K562 (cell line): ENCODE results near the gene PLCB3. TPM values are rescaled to one million over a fixed set of nuclear protein-coding genes. Genes with fewer than 3 reads are reported as not detected.

Experiments
- CHD1 ChIP-seq: fragments of 200-600 bp; sonication (generic); IDR thresholded peaks from one replicate; pipeline ENCODE4 v1.6.1; 2012; ENCODE audit warnings: mild to moderate bottlenecking, moderate library complexity, low read length, inconsistent platforms
- CHD4 ChIP-seq: fragments of 200-600 bp; sonication (generic); IDR thresholded peaks from 3 replicates; pipeline ENCODE4 v1.6.1; 2012; ENCODE audit warnings: low read depth, mild to moderate bottlenecking, mixed read lengths, low read length, inconsistent platforms; ENCODE audit not compliant: insufficient read depth, insufficient replicate concordance, poor library complexity, severe bottlenecking
- CTCF ChIP-seq, 3 experiments: IDR thresholded peaks in 2 of 3; conservative IDR thresholded peaks in 1 of 3; 2 replicates each; pipeline ENCODE4 v1.5.1; 2011 to 2012; ENCODE audit warnings: low read length in 3 of 3, mild to moderate bottlenecking in 3 of 3, control low read depth in 2 of 3, improper control_type of control experiment in 1 of 3, inconsistent platforms in 1 of 3, low read depth in 1 of 3, mixed read lengths in 1 of 3, moderate library complexity in 1 of 3; ENCODE audit not compliant: insufficient read depth in 2 of 3
- HOMEZ ChIP-seq: fragments of 250-450 bp; sonication (Bioruptor Pico); IDR thresholded peaks from 2 replicates; pipeline ENCODE4 v1.4.0; 2020; ENCODE audit warnings: mild to moderate bottlenecking, moderate library complexity
- NCOA6 ChIP-seq: fragments of 450-650 bp; IDR thresholded peaks from 2 replicates; pipeline ENCODE4 v1.6.1; 2017; ENCODE audit warnings: mild to moderate bottlenecking
- NR4A1 ChIP-seq, 2 experiments: fragments of 250-450 bp in 1 of 2; fragments of 450-650 bp in 1 of 2; sonication (Bioruptor Pico) in 1 of 2; IDR thresholded peaks; 2 replicates each; pipeline versions ENCODE4 v1.4.0 to v1.6.1; 2016 to 2020; ENCODE audit warnings: mild to moderate bottlenecking in 2 of 2, missing compliant biosample characterization in 1 of 2, missing genetic modification characterization in 1 of 2, moderate library complexity in 1 of 2
- RBM25 ChIP-seq: fragments of 200-400 bp; formaldehyde crosslinking; IDR thresholded peaks from 2 replicates; pipeline ENCODE4 v1.6.1; 2018; ENCODE audit warnings: low read length, low read depth, moderate library complexity; ENCODE audit not compliant: severe bottlenecking
- SOX6 ChIP-seq: fragments of 450-650 bp; IDR thresholded peaks from 2 replicates; pipeline ENCODE4 v1.6.1; 2014; ENCODE audit warnings: mild to moderate bottlenecking
- SREBF2 ChIP-seq: sonication (generic); formaldehyde crosslinking; IDR thresholded peaks from 2 replicates; pipeline ENCODE4 v1.4.0; 2020; ENCODE audit warnings: mild to moderate bottlenecking, missing genetic modification reagents
- ZBTB2 ChIP-seq: fragments of 450-650 bp; IDR thresholded peaks from 2 replicates; pipeline ENCODE4 v1.6.1; 2016; ENCODE audit warnings: antibody characterized with exemption
- ZNF318 ChIP-seq, 2 experiments: fragments of 450-650 bp; IDR thresholded peaks; 2 replicates each; pipeline ENCODE4 v1.6.1; 2016; ENCODE audit warnings: mild to moderate bottlenecking in 2 of 2, borderline replicate concordance in 1 of 2, low read depth in 1 of 2, moderate library complexity in 1 of 2
- polyA plus RNA-seq, 8 experiments: library from polyadenylated mRNA; depleted of rRNA in 4 of 8; stranded (reverse) in 5 of 8; unstranded in 3 of 8; fragments of >200 nt; fragmentation: Nextera tagmentation in 2 of 8; fragmentation: Illumina TruSeq in 1 of 8; extraction: Ambion mirVana in 2 of 8; extraction: Trizol in 1 of 8; gene quantifications; 2 replicates each; pipeline versions ENCODE4 v1.2.1 to v1.2.3, GENCODE V29; 2011 to 2014; ENCODE audit warnings: inconsistent platforms in 1 of 8, missing spikeins in 1 of 8
- total RNA-seq, 7 experiments: library from RNA; depleted of rRNA in 6 of 7; stranded (reverse); fragments of >200 nt in 6 of 7; fragmentation: Illumina TruSeq in 2 of 7; extraction: Trizol in 2 of 7; gene quantifications; 2 replicates each; pipeline versions ENCODE4 v1.2.1 to v1.2.3, GENCODE V29; 2011 to 2021; ENCODE audit warnings: low replicate concordance in 1 of 7

Gene PLCB3
- total and polyA plus RNA-seq, 9 of the 15 experiments (the other 6 are each of a cell fraction or from before 2014, with no cell fraction given): 0.31 to 44.8 (median 14.6) TPM

GRCh38 chr11:64240435-64241240 is 10.7 kb upstream of the PLCB3 start, which contains the start of gene FKBP2 (continued):
- TF ChIP-seq ZNF318 (IDR thresholded peaks at IDR 0.05; ENCODE audit: borderline replicate concordance in 1 of 2, low read depth in 1 of 2): no peak; a peak in 1 of 4 replicates
- peak; percentile 28; the same call in 1 of the 2 replicates for TF ChIP-seq ZBTB2
- TF ChIP-seq SREBF2 (CRISPR knock-in tag): no peak
- TF ChIP-seq NR4A1 (CRISPR knock-in tag; IDR thresholded peaks at IDR 0.05): no peak; the same call in 1 of the 2 replicates
- TF ChIP-seq NR4A1 (tag; IDR thresholded peaks at IDR 0.05): no peak; the same call in 1 of the 2 replicates
- TF ChIP-seq CHD1: peak; percentile 33
- peak; percentile 63 for TF ChIP-seq CHD4
- peak; percentile 49 for TF ChIP-seq SOX6
- no peak for TF ChIP-seq CTCF (IDR thresholded peaks at IDR 0.05 in 2 of 3, conservative IDR thresholded peaks at IDR 0.05 in 1 of 3; ENCODE audit: insufficient read depth in 2 of 3, low read depth in 1 of 3, low read length in 3 of 3)
- no peak for TF ChIP-seq HOMEZ
- TF ChIP-seq RBM25: peak; percentile 79
- no peak for TF ChIP-seq NCOA6
